Endodermal cell (in vitro differentiated cells): ENCODE measurements around the gene ZNF248. TPM values are rescaled to one million over a fixed set of nuclear protein-coding genes. Genes with fewer than 3 reads are reported as not detected.
A peak's percentile ranks its signal among the peaks of the same experiment; 100 is the strongest.
"Not testable (repeated sequence)": the region's sequence is repeated elsewhere in the genome, so short reads cannot be mapped to it uniquely, and the experiment has no call there.

Experiments
- DNase-seq: peaks from one replicate; pipeline ENCODE4 v3.0.0-alpha.2; 2017
- H3K27ac ChIP-seq: 2 replicates; pipeline ENCODE4 v1.5.1; 2013; ENCODE audit warnings: mild to moderate bottlenecking, low read depth, low read length, moderate library complexity
- H3K27me3 ChIP-seq: 2 replicates; pipeline ENCODE4 v1.6.1; 2013; ENCODE audit warnings: mild to moderate bottlenecking, low read length, moderate library complexity; ENCODE audit not compliant: insufficient read depth, control insufficient read depth, poor library complexity, severe bottlenecking
- H3K36me3 ChIP-seq: 2 replicates; pipeline ENCODE4 v1.7.0; 2013; ENCODE audit warnings: mild to moderate bottlenecking, low read length, moderate library complexity; ENCODE audit not compliant: control insufficient read depth, insufficient read depth
- H3K4me1 ChIP-seq: one replicate; pipeline ENCODE4 v1.7.0; 2013; ENCODE audit warnings: low read length; ENCODE audit not compliant: control insufficient read depth, insufficient read depth
- H3K4me3 ChIP-seq: 2 replicates; pipeline ENCODE4 v1.5.1; 2013; ENCODE audit warnings: mild to moderate bottlenecking, low read length, moderate library complexity
- H3K9ac ChIP-seq: 2 replicates; pipeline ENCODE4 v1.6.1; 2013; ENCODE audit warnings: mild to moderate bottlenecking, low read length, moderate library complexity; ENCODE audit not compliant: poor library complexity, severe bottlenecking; ENCODE audit errors: extremely low read depth
- H3K9me3 ChIP-seq: 2 replicates; pipeline ENCODE4 v1.6.1; 2013; ENCODE audit warnings: mild to moderate bottlenecking, low read length, moderate library complexity; ENCODE audit not compliant: control insufficient read depth
- H3K27ac Mint-ChIP-seq: 2 replicates; pipeline ENCODE4 v1.8.0; 2020; ENCODE audit warnings: mixed read lengths
- H3K27me3 Mint-ChIP-seq: 2 replicates; pipeline ENCODE4 v1.8.0; 2021; ENCODE audit warnings: mild to moderate bottlenecking, mixed read lengths; ENCODE audit not compliant: insufficient read depth
- H3K36me3 Mint-ChIP-seq: 2 replicates; pipeline ENCODE4 v1.8.0; 2020; ENCODE audit warnings: low read depth, mixed read lengths
- H3K4me1 Mint-ChIP-seq: 2 replicates; pipeline ENCODE4 v1.8.0; 2020; ENCODE audit warnings: mixed read lengths
- H3K4me3 Mint-ChIP-seq: 2 replicates; pipeline ENCODE4 v1.8.0; 2020; ENCODE audit warnings: mild to moderate bottlenecking, moderate library complexity, mixed read lengths
- H3K9me3 Mint-ChIP-seq: 2 replicates; pipeline ENCODE4 v1.8.0; 2020; ENCODE audit warnings: mild to moderate bottlenecking, mixed read lengths
- WGBS, 2 experiments: methylation state at CpG; one replicate each; pipeline versions ENCODE4 v1.1.5 to v1.1.7; 2013; ENCODE audit warnings: missing lambda C conversion rate in 2 of 2, mixed read lengths in 1 of 2; ENCODE audit not compliant: insufficient coverage in 1 of 2, insufficient read length in 1 of 2; 5-methylcytosine and 5-hydroxymethylcytosine counted together
- total RNA-seq, 2 donors: library from RNA; stranded (reverse); fragmentation: NEBNext Ultra II Directional in 1 of 2; extraction: Animal tissue kit (Norgen Biotek cat#: 25700) in 1 of 2; gene quantifications; 2 replicates in 1 of 2; 3 replicates in 1 of 2; pipeline ENCODE4 v1.2.1, GENCODE V29; 2021
- TF ChIP-seq, protein P1 (sequence below): fragments of 200-600 bp; sonication (generic); conservative IDR thresholded peaks from 2 replicates; pipeline ENCODE4 v1.5.0; 2021; ENCODE audit warnings: antibody characterized with exemption, mild to moderate bottlenecking

Gene ZNF248
- total RNA-seq, 2 donors from 2014 or later, result 7.2 to 17.8 TPM

DNA sequence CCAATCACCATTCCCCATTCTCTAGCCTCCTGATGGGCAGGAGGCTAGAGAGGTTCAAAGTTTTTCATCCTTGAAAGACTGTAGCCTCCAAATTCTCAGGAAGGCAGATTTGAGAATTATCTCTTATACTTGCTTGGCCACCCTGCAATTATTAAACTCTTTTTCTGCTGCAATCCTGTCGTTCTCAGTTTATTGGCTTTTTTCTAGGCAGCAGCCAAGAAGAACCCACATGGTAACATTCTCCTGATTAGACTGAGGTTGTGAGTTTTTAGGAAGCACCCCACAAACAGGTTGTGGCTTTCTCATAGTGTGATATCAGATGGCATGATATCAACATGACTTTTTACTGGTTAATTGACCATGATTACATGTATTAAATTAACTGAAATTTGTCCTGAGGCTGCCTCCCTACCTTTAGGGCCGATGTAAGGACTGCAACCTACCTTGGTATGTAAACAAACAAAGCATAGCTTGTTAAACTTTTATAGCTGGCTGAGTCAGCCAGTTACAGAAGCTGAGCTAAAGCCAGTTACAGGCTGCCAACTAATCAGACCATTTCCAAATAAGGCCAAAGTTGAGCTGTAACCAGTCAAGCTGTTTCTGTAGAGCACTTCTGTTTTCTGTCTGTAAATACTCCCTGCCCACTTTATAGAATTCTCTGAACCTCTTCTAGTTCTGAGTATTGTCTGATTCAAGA lies 3.2 kb upstream of the ZNF248 start:
- Histone ChIP-seq H3K27ac (no peak overlapping the region), H3K9ac (no peak overlapping the region), H3K36me3 (no peaks in the 10 kb centered on the region), H3K4me3 (no peak overlapping the region), H3K9me3 (peaks cover 37% of the 10 kb centered on the region), H3K27me3 (no peaks in the 10 kb centered on the region), H3K4me1 (no peaks in the 10 kb centered on the region)
- no peak for DNase-seq
- H3K4me3 Mint-ChIP-seq, result no peak overlapping the region
- H3K27ac Mint-ChIP-seq, result no peak overlapping the region
- H3K36me3 Mint-ChIP-seq, result no peaks in the 10 kb centered on the region
- H3K4me1 Mint-ChIP-seq, result no peaks in the 10 kb centered on the region
- H3K9me3 Mint-ChIP-seq, result peaks cover 80% of the 10 kb centered on the region
- WGBS, 2 experiments, result 74% methylated on average over 2 of the region's 2 CpGs
- H3K27me3 Mint-ChIP-seq, result no peaks in the 10 kb centered on the region
- TF ChIP-seq, protein P1, sequence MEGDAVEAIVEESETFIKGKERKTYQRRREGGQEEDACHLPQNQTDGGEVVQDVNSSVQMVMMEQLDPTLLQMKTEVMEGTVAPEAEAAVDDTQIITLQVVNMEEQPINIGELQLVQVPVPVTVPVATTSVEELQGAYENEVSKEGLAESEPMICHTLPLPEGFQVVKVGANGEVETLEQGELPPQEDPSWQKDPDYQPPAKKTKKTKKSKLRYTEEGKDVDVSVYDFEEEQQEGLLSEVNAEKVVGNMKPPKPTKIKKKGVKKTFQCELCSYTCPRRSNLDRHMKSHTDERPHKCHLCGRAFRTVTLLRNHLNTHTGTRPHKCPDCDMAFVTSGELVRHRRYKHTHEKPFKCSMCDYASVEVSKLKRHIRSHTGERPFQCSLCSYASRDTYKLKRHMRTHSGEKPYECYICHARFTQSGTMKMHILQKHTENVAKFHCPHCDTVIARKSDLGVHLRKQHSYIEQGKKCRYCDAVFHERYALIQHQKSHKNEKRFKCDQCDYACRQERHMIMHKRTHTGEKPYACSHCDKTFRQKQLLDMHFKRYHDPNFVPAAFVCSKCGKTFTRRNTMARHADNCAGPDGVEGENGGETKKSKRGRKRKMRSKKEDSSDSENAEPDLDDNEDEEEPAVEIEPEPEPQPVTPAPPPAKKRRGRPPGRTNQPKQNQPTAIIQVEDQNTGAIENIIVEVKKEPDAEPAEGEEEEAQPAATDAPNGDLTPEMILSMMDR, result no peak

- WGBS, 2 experiments, result 90 to 96% methylated on average over 9 to 16 of the region's 16 CpGs
- H3K27ac Mint-ChIP-seq, H3K27ac ChIP-seq, H3K4me1 Mint-ChIP-seq, H3K4me1 ChIP-seq, DNase-seq, H3K27me3 Mint-ChIP-seq, H3K4me3 Mint-ChIP-seq, H3K4me3 ChIP-seq, H3K36me3 ChIP-seq, H3K27me3 ChIP-seq, H3K36me3 Mint-ChIP-seq, H3K9ac ChIP-seq: not testable (repeated sequence)
- peaks cover 32% of the 10 kb centered on the region for H3K9me3 ChIP-seq
- peaks cover 77% of the 10 kb centered on the region for H3K9me3 Mint-ChIP-seq
Observed at GRCh38 chr10:37859270-37859669, 1.9 kb upstream of the ZNF248 start.

- Mint-ChIP-seq H3K9me3 (peaks cover 72% of the 10 kb centered on the region), H3K4me3 (peak overlapping the region; percentile 79), H3K4me1 (peaks cover 3% of the 10 kb centered on the region), H3K36me3 (peaks cover 15% of the 10 kb centered on the region), H3K27me3 (no peaks in the 10 kb centered on the region), H3K27ac (peak overlapping the region; percentile 93)
- 23 to 24% methylated on average over 6 to 16 of the region's 16 CpGs for WGBS, 2 experiments
- H3K4me3 ChIP-seq, result peak overlapping the region; percentile 84
- peak overlapping the region; percentile 98 for H3K27ac ChIP-seq
- DNase-seq, result no peak
- H3K4me1 ChIP-seq, result no peaks in the 10 kb centered on the region
- no peaks in the 10 kb centered on the region for H3K36me3 ChIP-seq
- peaks cover 17% of the 10 kb centered on the region for H3K9me3 ChIP-seq
- H3K27me3 ChIP-seq, result no peaks in the 10 kb centered on the region
- H3K9ac ChIP-seq, result peak overlapping the region; percentile 66
- TF ChIP-seq, protein P1, result no peak
Observed at GRCh38 chr10:37856881-37857286, 526 bp downstream of the ZNF248 start.

DNA sequence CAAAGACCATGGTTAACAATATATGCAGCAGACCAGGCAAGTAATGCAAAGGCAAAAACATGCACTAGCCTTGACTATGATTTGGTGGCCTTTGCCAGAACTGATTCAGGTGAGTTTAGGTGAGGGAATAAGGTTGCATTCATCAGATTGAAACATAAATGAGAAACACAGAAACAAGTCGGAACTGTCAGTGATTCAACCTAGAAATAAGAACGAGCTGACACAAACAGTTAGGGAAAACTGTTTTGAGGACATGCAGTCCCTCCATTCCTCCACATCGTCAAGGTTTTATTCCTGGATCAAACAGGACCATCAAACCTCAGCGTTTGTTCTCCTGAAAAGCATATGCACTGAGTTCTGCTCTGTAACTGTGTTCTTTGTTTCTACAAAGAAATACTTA lies 1.8 kb downstream of the ZNF248 start:
- Histone ChIP-seq H3K9ac (no peak overlapping the region), H3K4me3 (peak overlapping the region; percentile 84)
- 76 to 88% methylated on average over 4 of the region's 4 CpGs for WGBS, 2 experiments

More for the DNA sequence above, 1.8 kb downstream of the ZNF248 start:
- Mint-ChIP-seq H3K9me3 (peaks cover 66% of the 10 kb centered on the region), H3K36me3 (peaks cover 20% of the 10 kb centered on the region), H3K27ac (no peak overlapping the region), H3K27me3 (no peaks in the 10 kb centered on the region), H3K4me1 (peaks cover 3% of the 10 kb centered on the region), H3K4me3 (no peak overlapping the region)
- no peaks in the 10 kb centered on the region for H3K27me3 ChIP-seq
- H3K36me3 ChIP-seq, result no peaks in the 10 kb centered on the region
- no peak overlapping the region for H3K27ac ChIP-seq
- H3K9me3 ChIP-seq, result peaks cover 16% of the 10 kb centered on the region
- no peak for DNase-seq
- TF ChIP-seq, protein P1, result no peak
- H3K4me1 ChIP-seq, result no peaks in the 10 kb centered on the region
